ENCODE measurements around the gene TRIM17.

The TRIM17 gene

GRCh38 chr1:228416217-228416933 is at the start of gene TRIM17:
TRIM17 (minus strand) TSS chr1:228416861; CDS start chr1:228415072, 1,789 bp downstream.
- no peak for DNase-seq

GRCh38 chr1:228465571-228466146 is 49.0 kb upstream of the TRIM17 start:
- no peak for DNase-seq

- DNase-seq: no peak
Observed at GRCh38 chr1:228465141-228465540, 48.5 kb upstream of the TRIM17 start.

GRCh38 chr1:228464487-228464983 is 47.9 kb upstream of the TRIM17 start:
- peak; percentile 95 to 97 for DNase-seq

GRCh38 chr1:228463559-228464455 is 47.1 kb upstream of the TRIM17 start:
- DNase-seq: peak; percentile 22 to 58

GRCh38 chr1:228463009-228463558 is 46.4 kb upstream of the TRIM17 start:
- DNase-seq: no peak

- DNase-seq: no peak
Observed at GRCh38 chr1:228462560-228462959, 45.9 kb upstream of the TRIM17 start.

GRCh38 chr1:228460821-228461220 is 44.2 kb upstream of the TRIM17 start:
- no peak for DNase-seq

- DNase-seq: peak; percentile 85 to 92
Observed at GRCh38 chr1:228459091-228459993, 42.7 kb upstream of the TRIM17 start.

- DNase-seq: peak; percentile 95 to 97
Observed at GRCh38 chr1:228457396-228458176, 40.9 kb upstream of the TRIM17 start.

- DNase-seq: peak in 1 of 2 experiments; percentile 64
Observed at GRCh38 chr1:228457017-228457395, 40.3 kb upstream of the TRIM17 start.

GRCh38 chr1:228456252-228457016 is 39.8 kb upstream of the TRIM17 start:
- no peak for DNase-seq

GRCh38 chr1:228455715-228456114 is 39.1 kb upstream of the TRIM17 start:
- DNase-seq: no peak

GRCh38 chr1:228454238-228454637 is 37.6 kb upstream of the TRIM17 start:
- DNase-seq: no peak

- DNase-seq: no peak
Observed at GRCh38 chr1:228453614-228454013, 37.0 kb upstream of the TRIM17 start.

- DNase-seq: no peak
Observed at GRCh38 chr1:228453022-228453560, 36.4 kb upstream of the TRIM17 start.

- no peak for DNase-seq
Observed at GRCh38 chr1:228452194-228453021, 35.7 kb upstream of the TRIM17 start.

- no peak for DNase-seq
Observed at GRCh38 chr1:228450200-228450599, 33.5 kb upstream of the TRIM17 start.

- no peak for DNase-seq
Observed at GRCh38 chr1:228448372-228448771, 31.7 kb upstream of the TRIM17 start.
